Measurements from ENCODE around the gene FAM120B. TPM values are rescaled to one million over a fixed set of nuclear protein-coding genes. Genes with fewer than 3 reads are reported as not detected.

The FAM120B gene
- total RNA-seq, 1 experiment from 2014 or later, result 6.0 TPM

DNA sequence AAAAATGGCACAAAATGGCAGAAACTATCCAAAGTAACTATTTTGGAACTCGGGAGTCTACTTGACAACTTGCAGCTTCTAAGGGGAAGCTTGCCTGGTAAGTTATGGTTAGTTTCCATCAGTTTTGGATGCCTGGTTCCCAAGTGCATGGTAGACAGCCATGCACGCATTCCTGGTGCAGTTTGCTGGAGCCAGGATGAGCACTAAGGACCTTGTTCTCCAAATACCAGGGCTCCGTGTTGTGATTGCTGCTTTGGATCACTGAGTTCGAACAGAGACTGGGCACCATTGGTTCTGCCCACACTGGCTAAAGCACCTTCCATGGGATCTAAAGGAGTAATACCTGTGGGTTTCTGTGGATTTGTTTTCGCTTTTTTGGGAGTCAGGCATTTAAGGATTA is 103.7 kb downstream of the FAM120B start:
- no peak for DNase-seq (ENCODE audit: extremely low read depth, low read depth)

- no peak for DNase-seq (ENCODE audit: extremely low read depth, low read depth)
These were observed 108.8 kb downstream of the FAM120B start for GRCh38 chr6:170415318-170415717.

- DNase-seq (ENCODE audit: extremely low read depth, low read depth), result no peak
These were observed 109.7 kb downstream of the FAM120B start for GRCh38 chr6:170416303-170416702.

- no peak for DNase-seq (ENCODE audit: extremely low read depth, low read depth)
These were observed 110.5 kb downstream of the FAM120B start for GRCh38 chr6:170416959-170417606.

- no peak for DNase-seq (ENCODE audit: extremely low read depth, low read depth)
These were observed 111.3 kb downstream of the FAM120B start for GRCh38 chr6:170417881-170418280.

GRCh38 chr6:170420283-170420682 is 113.7 kb downstream of the FAM120B start:
- no peak for DNase-seq (ENCODE audit: extremely low read depth, low read depth)

- DNase-seq (ENCODE audit: extremely low read depth, low read depth), result no peak
These were observed 114.5 kb downstream of the FAM120B start for GRCh38 chr6:170420791-170421776.

DNA sequence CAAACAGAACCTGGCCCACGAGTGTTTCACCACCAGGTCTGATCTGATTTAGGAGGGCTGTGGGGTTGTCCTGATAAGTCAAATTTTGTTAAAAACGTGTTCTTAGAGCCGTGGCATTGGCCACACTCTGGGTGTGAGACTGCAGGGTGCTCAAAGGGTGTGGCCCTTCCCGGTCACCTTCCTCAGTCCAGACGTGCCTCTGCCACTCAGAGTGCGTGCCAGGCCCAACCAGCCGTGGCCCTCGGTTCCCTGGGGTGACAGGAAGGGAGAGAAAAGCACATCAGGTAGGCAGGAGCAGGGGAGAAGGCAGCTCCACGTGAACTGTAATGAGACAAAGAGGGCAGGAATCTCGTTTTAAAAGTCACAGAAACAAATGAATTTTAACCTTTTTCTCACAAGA is 115.4 kb downstream of the FAM120B start:
- no peak for DNase-seq (ENCODE audit: extremely low read depth, low read depth)

DNA sequence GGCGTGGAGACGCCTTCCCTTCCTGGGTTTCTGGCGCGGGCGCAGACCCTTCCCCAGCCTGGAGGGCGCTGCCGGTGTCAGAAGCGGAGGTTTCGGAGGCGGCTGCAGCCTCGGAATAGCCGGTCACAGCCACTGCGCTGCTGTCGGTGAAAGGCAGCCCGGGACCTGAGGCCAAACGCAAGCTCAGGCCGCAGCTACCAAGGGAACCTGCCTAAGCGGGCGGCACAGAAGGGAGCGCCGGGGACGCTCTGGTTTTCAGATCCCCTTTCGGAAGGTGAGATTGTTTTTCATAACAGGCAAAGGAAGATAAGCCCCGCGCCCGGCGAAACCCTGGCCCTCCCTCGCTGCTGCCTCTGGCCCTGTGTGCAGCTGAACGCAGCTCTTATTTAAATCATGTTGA is 116.5 kb downstream of the FAM120B start:
- DNase-seq (ENCODE audit: extremely low read depth, low read depth), result no peak

DNA sequence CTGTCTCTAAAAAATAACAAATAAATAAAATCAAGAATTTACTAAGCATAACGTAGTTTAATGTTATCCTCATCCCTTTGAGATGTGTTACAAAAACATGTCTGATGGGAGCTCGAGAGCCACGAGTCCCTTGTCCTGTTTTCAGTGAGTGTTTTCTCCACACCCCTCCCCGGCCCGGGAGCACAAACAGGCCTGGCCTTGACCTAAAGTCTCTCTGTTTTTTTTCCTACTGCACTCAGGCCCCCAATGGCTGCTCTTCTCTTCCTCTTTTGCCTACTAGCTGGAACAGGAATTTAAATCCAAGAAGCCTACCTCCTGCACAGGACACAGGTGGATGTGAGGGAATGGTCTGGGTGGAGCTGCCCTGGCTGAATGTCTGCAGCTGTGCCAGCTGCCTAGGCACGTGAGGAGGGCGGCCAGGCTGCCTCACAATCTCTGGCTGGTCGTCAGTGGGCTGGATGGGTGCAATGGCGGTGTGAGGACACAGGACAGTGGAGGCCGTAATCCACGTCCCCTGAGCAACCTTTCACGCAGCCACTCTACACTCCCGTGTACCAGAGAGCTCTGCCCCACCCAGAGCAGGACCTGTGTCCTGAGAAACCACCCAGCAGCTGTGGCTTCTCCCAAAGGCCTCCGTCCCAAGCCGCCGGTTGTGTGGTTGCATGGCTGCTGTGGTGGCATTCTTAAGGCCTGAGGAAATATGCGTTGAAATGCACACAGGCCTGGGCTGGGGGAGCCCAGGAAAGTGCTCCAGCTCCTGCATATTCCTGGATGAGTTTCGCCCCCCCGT is 117.5 kb downstream of the FAM120B start:
- DNase-seq (ENCODE audit: extremely low read depth, low read depth), result no peak

- no peak for DNase-seq (ENCODE audit: extremely low read depth, low read depth)
These were observed 118.1 kb downstream of the FAM120B start for GRCh38 chr6:170424604-170425126.

GRCh38 chr6:170429450-170429849 is 122.9 kb downstream of the FAM120B start:
- no peak for DNase-seq (ENCODE audit: extremely low read depth, low read depth)

- DNase-seq (ENCODE audit: extremely low read depth, low read depth), result no peak
These were observed 126.9 kb downstream of the FAM120B start for GRCh38 chr6:170433163-170434116.

DNA sequence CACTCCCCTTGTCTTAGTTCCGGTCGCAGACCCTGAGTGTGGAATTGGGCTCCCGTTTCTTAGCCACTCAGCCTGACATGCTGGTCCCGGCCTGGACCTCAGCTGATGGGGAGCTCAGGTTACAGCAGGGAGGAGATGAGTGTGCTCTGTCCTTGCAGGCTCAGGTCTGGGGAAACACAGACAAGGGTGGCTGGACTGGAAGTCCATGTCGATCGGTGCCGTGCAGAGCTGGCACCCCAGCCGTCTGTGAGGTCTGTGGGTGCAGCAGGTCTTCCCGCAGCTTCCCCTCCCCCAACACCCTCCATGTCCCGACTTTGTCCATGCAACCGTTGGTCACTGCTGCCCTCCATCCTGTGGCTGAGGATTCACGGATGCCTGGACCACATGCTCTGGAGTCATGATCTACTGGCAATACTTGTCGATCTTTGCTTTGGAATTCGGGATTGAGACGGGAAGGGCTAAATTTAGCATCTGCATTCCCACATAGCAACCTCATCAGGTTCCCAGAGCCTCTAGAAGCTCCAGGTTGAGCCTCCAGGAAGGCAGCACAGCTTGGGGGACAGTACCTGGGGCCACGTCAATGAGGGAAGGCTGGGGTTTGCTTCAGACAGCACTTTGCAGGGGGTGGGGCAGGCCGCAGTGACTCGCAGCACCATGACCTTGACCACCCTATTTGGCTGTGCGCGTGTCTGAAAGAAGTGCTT is 127.7 kb downstream of the FAM120B start:
- DNase-seq (ENCODE audit: extremely low read depth, low read depth), result no peak

- DNase-seq (ENCODE audit: extremely low read depth, low read depth), result no peak
These were observed 128.2 kb downstream of the FAM120B start for GRCh38 chr6:170434821-170435155.

- DNase-seq (ENCODE audit: extremely low read depth, low read depth), result no peak
These were observed 129.2 kb downstream of the FAM120B start for GRCh38 chr6:170435766-170436165.

- DNase-seq (ENCODE audit: extremely low read depth, low read depth), result no peak
These were observed 129.8 kb downstream of the FAM120B start for GRCh38 chr6:170436209-170436809.

DNA sequence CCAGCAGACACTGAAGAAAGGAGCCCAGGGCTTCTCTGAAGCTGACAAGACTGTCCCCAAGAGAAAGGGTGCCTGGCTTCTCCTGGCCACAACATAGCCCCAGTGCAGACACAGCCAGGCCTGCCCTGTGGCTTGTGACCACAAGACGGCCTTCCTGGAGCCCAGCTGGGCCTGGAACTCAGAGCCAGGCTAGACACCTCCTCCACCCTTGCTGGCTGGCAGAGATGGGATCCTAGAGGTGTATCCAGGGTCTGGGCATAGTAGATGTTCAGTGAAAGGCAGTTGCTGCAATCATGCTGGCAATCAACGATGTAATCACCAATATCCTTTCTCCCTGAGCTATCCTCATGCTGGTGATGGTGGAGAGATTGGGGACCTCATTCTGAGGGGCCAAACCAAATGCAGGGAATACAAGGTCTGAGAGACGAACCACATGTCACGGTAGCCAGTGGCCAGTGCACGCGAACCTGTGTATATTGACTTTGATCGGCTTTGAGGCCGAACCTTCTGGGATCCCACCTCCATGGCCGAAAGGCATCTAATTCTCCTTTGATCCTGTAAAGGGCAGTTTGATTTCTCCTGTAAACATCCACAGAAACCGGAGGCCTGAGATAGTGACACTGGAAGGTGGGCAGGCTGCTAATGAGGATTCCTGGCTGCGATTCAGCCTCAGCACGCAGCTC is 131.3 kb downstream of the FAM120B start:
- DNase-seq (ENCODE audit: extremely low read depth, low read depth), result no peak
